GM04503 (cell line): ENCODE results near the gene PFKFB2.

ENCODE experiments used
- DNase-seq: peaks from one replicate; pipeline ENCODE4 v3.0.0-alpha.2; 2012; ENCODE audit warnings: low read depth

The PFKFB2 gene

DNA sequence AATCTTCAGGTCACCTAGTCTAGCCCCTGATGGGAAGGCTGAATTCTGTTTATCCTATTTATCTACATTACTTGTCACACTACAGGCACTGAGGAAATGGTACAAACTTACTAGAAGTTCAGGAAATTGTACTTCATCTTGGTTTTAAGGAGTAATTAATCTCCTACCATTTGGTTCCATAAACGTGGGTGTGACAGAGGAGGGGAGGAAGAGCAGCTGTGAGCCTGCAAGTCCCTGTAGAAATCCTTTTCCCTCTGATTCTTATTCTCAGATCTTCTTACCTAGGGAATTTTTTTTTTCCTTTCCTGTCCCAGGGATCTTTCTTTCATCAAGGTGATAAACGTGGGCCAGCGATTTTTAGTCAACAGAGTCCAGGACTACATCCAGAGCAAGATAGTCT is 14.1 kb downstream of the PFKFB2 start:
- no peak for DNase-seq

GRCh38 chr1:207067665-207068064 is 14.6 kb downstream of the PFKFB2 start:
- DNase-seq, result no peak

- DNase-seq, result no peak
Observed at GRCh38 chr1:207069061-207069460, 16.0 kb downstream of the PFKFB2 start.

DNA sequence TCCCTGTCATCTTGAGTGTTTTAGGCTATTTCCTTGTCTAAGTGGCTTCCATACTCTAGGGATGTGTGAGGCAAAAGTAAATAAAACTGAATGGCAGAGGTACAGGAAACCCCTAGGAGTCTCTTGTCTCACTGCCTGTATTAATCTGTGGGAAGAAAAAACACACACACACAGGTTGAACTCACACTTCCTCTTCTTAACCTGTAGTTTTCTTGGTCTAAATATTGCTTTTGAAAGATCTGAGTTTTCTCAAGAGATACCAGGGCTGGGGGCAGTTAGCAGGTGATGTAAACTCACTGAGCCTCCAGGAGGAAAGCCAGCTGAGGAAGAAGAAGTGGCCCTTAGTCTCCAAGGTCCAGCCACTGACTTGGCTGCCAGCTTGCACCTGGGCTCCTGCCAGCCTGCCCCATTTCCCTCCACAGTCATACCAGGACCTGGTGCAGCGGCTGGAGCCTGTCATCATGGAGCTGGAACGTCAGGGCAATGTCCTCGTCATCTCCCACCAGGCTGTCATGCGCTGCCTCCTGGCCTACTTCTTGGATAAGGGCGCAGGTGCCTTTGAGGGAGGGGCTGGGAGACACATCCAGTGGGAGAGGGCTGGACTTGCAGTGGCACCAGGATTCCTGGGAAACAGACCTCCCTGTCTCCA is 16.9 kb downstream of the PFKFB2 start:
- DNase-seq, result no peak

DNA sequence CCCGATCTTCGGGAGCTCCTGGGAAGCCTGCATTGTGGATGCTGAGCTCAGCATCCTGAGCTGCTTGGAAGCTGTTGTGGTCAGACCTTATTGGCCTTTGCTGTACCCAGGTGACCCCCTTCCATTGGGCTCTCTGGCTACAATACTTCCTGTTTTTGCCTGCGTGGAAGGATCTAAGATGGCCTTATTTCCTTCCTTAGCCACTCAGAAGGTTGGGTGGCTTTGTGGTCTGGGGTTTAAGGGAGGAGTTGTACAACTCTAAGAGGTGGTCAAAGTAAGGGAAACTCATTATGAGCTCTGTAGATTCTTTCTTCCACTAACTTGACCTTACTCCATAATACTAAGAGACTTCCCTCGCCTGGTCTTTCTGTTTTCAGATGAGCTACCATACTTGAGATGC is 17.7 kb downstream of the PFKFB2 start:
- DNase-seq, result no peak

DNA sequence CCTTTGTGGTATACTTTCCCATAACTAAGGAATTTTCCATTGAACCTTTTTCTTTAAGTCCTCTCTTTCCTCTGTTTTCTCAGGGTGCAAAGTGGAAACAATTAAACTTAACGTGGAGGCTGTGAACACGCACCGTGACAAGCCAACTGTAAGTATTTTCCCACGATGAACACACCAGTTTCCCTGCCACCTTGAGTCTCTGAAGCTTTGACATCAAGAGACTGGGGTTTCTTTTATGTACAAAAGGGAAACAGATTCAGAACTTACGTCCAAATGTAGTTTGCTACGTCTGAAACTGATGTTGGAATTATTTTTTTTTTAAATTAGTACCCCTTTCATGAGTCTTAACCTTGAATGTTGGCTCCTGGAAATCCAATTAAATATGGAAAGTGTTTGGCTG is 18.4 kb downstream of the PFKFB2 start:
- no peak for DNase-seq

- DNase-seq, result no peak
Observed at GRCh38 chr1:207072233-207072632, 19.2 kb downstream of the PFKFB2 start.

- no peak for DNase-seq
Observed at GRCh38 chr1:207073906-207074820, 21.1 kb downstream of the PFKFB2 start.

DNA sequence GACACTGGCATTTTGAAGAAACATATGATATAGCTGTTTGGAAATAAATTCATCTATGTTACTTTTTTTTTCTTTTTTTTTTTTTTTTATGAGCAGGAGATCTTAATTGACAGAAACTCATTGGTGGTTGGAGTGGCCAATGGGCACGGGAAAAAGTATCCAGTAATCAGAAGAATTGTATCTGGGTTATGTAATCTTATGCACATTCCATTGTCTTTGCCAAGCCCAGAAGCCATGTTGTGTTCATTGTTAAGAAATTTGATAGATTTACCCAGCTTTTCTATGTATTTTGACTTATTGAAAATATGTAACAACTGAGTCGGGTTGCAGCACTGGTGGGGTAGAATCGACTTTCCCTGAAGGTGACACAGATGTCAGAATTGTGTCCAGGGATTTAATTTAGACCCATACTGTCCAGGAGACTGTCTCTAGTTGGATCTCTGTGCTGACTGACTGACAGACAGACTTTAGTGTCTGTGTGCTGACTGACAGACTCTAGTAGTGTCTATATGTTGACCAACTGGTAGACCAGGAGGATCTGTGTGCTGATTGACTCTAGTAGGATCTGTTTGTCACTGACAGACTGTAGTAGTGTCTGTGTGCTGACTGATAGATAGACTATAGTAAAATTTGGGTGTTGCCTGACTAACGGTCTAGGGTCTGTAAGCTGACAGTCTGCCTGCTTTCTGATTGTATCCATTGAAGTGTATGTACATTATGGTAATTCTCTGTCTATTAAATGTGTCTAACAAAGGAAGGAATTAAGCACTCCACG is 23.3 kb downstream of the PFKFB2 start:
- no peak for DNase-seq

GRCh38 chr1:207077012-207077411 is 23.9 kb downstream of the PFKFB2 start:
- no peak for DNase-seq

- peak; percentile 42 for DNase-seq
Observed at GRCh38 chr1:207077470-207078377, 24.6 kb downstream of the PFKFB2 start.

DNA sequence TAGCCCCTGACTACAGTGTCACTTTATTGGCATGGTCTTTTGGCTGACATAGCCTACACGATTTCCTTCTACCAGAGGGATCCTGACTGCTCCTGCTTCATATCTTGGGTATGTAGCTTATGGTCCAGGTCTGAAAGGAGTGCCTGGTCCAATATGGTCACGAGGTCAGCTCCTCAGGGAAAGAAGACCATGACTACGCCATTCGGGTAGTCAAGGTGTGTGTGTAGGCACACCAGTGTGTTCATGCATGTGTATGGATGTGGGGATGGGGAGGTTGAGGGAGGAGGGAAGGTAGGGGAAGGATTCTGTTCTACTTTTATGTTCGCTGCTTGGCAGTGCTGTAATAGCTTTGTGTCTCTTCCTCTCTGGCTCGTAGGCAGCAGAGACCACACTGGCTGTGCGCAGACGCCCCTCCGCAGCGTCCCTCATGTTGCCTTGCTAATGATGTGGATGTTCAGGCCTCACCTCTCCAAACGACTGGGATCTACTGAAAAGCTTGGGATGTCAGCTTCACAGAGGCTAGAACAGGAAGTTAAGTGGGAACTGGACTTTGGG is 25.6 kb downstream of the PFKFB2 start:
- DNase-seq, result no peak

DNA sequence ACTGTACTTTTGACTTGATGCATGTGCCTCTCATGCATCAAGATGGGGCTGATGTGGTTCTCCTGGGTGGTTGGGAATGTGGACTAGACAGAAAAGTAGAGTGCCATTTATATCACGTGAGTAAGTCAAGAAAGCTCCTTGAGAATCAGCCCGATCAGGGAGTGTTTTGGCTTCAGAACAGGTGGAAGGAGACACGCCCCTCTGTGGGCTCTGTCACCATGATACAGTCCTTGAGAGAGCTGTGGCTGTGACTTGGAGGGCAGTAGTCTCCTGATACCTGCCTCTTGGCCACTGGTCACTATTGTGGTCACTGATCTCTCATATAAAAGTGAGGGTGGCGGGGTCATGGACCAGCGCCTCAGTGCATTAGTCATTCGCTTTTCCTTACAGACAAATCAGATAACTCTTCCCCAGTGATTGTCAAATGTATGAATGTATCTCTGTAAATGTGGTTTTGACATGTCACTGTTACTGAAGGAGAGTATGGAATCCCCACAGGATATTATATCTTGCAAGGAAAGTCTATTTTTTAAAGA is 26.7 kb downstream of the PFKFB2 start:
- no peak for DNase-seq

DNA sequence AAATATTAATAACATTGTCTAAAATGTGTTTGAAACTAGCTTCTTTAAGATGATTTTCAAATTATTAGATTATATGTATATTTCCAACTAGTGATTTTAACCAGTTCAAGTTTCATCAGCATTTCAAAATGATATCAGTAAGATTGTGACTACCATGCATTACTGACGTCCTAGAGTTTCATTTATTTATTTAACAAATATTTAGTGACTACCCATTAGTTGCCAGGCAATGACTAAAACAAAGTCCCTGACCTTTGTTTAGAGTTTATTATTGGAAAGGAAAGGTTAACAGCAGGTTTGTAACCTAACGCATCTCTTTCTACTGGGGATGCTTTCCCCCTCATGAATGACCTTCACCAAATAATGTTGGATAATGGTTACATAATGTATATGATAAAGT is 28.0 kb downstream of the PFKFB2 start:
- no peak for DNase-seq

DNA sequence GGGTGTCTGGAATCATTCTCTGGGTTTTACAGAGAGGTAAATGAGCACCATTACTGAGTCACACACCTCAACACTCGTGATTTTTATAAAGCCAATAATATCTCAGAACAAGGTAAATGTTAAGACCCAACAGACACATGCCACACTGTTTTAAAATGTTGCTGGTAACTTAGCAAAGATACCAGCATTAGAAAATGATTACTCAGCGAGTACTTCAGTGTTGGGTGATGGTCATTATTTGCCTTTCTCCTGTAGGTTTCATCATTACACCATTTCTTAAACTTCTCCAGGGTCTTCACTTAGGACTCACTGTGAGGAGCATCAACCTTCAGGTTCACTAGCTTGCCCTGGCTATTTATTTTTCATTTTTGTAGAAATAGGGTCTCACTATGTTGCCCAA is 28.7 kb downstream of the PFKFB2 start:
- DNase-seq, result no peak

DNA sequence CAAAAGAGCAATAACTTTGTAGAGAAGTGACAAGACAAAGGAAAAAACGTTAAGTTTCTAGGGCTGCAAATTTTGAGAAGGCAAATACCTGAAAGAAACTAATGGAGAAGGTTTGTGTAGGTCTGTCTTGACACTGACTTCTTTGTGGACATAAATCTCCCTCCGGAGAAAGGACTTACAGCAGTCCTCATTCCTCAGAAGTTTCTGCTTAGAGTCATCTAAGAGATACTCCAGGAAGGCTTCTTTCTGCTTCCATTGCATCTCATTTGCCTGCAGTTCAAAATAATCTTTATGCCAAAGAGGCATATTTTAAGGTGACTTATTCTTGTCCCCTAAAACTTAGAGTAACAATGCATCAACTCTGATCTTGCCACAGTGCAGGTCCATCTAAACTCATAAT is 31.2 kb downstream of the PFKFB2 start:
- no peak for DNase-seq

DNA sequence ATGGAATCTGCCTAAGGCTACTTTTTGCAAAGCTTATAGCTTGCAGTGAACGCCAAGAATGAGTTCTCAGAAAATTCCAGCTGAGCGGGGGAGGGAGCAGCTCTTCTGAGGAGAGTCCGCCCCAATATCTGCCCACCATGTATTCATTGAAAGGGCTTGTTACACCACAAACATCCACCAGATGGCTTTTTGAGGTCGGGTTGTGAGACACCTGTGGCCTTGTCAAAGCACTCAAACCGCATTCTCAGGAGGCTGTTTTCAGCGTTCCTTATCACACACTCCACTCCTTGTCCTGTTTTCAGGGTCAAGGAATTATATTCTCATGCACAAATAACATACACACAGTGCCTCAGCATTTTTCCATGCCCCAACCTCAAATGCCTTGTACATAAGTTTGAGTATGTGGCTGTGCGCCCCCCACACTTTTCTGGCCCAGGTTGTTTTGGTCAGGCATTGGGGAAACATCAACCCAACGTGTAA is 31.7 kb downstream of the PFKFB2 start:
- DNase-seq, result no peak

- DNase-seq, result no peak
Observed at GRCh38 chr1:207085887-207086286, 32.8 kb downstream of the PFKFB2 start.

- no peak for DNase-seq
Observed at GRCh38 chr1:207088161-207088560, 35.1 kb downstream of the PFKFB2 start.

DNA sequence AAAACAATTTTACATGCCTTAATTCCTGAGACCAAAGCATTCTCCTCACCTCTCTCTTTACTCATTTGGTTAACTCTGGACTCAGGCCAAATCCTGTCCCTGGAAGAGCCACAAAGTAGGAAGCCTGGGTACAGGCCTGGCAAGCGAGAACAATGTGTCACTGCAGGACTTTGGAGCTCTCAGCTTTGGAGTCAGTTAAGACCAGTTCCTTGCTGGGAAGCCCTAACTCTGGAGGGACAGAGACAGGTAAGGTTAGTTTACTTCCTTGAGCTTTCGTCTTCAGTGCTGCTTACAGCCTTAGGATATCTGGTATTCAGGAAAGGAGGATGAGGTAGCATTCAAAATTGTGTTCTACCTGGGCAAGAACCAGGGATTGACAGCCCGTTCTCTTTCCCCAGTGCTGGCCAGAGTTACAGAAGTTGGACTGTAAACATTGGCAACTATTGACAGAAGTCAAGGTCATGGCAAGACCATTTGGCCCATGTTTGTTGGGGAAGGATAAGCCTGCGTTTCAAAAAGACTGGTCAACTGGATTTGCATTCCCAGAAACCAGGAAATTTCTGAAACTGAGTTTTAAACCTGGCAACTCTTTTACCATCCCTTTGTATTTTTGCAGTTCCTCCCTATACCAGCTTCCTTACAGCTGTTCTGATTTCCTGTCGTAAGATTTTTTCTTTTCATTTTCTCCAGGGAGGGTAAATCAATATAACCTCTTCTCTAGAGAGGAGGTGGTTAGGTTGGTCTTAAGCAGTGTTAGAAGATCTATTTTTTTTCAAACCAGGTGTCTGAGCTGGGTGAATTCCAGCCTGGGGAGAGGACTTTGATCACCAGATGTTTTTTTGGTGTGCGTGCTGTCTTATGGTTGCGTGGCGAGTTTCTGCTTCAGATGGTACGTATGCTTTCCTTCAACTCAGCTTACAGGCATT is 35.9 kb downstream of the PFKFB2 start, which contains the start of gene C4BPB:
C4BPB (plus strand) TSS at position 160 of the 926 bp plus-strand sequence; CDS start at position 832, 672 bp downstream.
- no peak for DNase-seq
